Ecto neural progenitor cell (in vitro differentiated cells): ENCODE data around the gene GLI3.

Experiments used
- DNase-seq: peaks from one replicate; pipeline ENCODE4 v3.0.0-alpha.2; 2018; ENCODE audit warnings: low spot score

The GLI3 gene

GRCh38 chr7:41971640-41972187 lies 265.3 kb downstream of the GLI3 start:
- DNase-seq: no peak

GRCh38 chr7:41970941-41971340 lies 266.1 kb downstream of the GLI3 start:
- no peak for DNase-seq

- DNase-seq: no peak
These were observed 267.4 kb downstream of the GLI3 start for GRCh38 chr7:41969561-41970105.

- DNase-seq: no peak
These were observed 269.9 kb downstream of the GLI3 start for GRCh38 chr7:41967156-41967555.

GRCh38 chr7:41965951-41966505 lies 271.0 kb downstream of the GLI3 start:
- DNase-seq: no peak

- no peak for DNase-seq
These were observed 271.9 kb downstream of the GLI3 start for GRCh38 chr7:41964849-41965745.

GRCh38 chr7:41964183-41964753 lies 272.7 kb downstream of the GLI3 start:
- no peak for DNase-seq

GRCh38 chr7:41956705-41957104 lies 280.3 kb downstream of the GLI3 start:
- DNase-seq: no peak

DNA sequence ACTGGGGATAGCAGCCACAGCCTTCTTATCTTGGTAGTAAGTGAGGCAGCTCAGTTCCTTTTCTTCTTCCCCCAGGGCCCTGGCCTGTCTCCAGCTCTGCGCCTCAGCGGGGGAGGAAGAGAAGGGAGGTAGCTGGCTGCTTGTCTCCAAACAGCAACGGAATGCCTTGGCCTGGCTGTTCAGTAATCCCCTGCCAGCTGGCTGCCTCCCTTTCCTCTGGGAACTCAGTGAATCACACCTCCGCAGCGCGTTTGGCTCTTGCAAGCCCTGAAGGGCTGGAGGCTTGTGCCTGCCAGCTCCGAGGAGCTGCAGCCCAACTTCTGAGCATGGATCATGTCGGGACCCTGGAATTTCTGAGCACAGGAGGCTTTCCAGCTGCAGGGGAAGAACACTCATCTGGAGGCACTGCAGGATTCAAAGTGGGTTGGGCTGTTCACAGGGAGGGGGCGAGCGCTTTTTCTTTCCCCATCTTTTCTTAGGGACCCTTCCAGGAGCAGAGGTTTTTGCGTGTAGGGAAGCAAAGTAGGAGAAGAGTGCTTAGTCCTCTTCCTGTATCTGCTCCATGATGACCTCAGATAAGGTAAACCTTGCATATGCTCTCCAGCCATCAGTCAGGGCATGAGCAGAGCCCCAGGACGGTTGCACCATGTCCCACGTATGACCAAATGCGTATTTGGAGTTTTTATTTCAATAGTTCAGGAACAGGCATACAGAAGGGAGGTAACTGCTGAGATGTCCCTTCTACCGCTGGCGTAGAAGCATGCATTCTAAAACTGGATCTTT lies 280.9 kb downstream of the GLI3 start:
- peak; percentile 85 for DNase-seq

- DNase-seq: no peak
These were observed 281.6 kb downstream of the GLI3 start for GRCh38 chr7:41955451-41955850.

- DNase-seq: no peak
These were observed 282.0 kb downstream of the GLI3 start for GRCh38 chr7:41954976-41955375.

DNA sequence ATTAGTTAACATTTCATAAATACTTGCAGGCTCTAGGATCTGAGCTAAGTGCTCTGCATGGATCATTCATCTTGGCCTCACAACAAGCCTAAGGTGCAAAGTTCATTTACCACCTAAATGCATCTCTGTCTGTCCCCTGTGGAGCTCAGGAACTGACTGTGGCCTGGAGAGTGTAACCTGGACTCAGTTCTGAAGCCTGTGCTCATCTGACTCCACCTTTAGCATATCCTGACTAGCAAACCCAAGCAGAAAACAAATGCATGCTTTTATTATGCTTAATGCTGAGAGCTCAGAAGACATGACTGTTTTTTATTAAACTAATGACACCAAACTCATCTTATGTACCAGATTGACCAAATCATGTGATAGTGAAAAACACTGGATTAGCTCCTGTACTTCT lies 288.5 kb downstream of the GLI3 start:
- DNase-seq: no peak

DNA sequence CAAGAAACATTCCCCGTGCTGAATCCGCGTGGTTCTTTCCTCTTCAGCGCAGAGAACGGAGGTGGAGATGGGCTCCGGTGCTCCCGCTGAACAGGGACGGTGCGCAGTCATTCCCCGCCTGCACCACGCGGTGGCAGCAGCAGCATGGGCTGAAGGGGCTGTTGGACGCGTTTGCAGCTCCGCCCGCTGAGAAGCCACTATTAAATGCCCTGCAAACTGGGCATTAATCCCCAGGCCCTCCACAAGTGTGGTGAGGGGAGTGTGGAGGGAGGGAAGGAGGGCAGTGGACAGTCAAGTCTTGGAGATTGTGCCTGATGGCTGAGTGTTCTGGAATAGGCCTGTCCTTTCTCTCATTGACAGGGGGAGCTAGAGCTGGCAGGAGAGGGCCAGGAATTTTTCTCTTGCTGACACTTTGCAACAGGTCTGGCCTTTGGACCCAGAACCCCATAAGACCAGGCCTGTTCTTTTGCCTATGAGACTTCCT lies 293.9 kb downstream of the GLI3 start:
- peak; percentile 90 for DNase-seq

DNA sequence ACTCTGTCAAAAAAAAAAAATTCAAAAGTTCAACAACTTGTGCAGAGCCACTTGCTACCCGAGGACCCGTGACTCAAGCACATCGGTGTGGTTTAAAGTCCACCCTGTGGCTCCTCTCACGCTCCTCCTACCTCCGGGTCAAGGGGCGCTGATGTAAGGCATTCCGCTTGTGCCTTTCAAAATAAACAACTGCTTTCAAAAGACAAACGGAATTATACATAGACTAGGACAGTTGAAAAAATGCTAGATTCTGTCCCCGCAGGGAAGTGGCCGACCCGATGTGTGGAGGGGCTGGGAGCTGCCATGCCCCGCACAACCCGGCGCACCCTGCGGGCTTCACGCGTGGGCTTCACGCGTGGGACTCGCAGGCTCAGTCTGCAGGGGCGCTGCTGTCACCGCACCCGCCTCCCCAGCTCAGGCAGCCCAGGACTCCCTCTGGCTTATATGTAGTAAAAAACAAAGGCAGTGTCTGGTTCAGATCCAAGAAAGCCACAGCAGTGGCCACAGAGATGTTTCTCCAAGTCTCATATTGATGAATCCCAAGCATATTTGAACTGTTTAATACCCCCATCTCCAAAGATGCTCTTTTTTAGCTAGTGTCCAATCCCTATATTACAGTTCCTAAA lies 294.4 kb downstream of the GLI3 start:
- DNase-seq: peak; percentile 50

DNA sequence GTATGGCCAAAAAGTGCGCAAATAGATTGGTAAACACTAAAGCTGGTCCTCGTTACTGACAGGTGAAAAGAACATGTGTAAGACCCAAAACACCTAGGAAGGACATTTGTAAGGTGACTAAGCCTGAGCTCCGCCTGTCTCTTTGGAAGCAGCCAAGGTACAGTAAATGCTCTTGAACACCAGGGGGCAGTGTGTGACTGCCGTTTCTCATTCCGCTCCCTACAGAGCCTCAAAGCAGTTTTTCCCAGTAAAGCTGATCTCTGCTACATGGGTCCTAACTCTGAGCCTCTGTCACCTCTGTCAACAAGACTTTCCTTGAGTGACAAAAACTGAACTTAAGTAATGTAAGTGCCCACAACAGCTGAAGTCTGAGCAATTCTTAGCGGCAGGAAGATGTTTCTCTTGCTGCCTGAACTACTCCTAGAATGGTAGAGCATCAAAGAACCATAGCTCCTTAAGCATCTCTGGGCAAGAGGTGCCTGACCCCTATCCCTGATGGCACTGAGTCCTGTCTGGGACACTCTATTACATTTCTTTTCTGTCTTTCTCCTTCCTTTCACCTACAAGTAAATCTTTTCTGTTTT lies 296.2 kb downstream of the GLI3 start:
- DNase-seq: peak; percentile 78

- no peak for DNase-seq
These were observed 298.6 kb downstream of the GLI3 start for GRCh38 chr7:41938371-41938770.

DNA sequence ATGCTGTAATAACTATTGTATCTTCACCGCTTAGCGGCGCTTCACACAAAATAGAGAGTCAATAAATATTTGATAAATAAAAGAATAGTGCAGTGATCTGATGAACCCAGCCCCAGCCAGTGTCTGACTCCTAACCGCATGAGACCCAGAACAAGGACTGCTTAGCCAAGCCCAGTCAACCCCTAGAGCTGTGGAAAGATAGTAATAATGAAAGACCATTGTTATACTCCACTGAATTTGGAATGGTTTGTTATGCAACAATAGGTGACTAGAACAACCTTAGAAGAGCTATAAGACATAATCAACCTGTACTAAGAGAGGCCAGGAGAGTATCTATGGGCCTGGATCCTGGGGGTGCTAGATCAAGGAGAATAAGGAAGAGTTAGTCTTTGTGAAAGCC lies 303.6 kb downstream of the GLI3 start:
- no peak for DNase-seq

GRCh38 chr7:41931263-41931646 lies 305.8 kb downstream of the GLI3 start:
- DNase-seq: no peak

DNA sequence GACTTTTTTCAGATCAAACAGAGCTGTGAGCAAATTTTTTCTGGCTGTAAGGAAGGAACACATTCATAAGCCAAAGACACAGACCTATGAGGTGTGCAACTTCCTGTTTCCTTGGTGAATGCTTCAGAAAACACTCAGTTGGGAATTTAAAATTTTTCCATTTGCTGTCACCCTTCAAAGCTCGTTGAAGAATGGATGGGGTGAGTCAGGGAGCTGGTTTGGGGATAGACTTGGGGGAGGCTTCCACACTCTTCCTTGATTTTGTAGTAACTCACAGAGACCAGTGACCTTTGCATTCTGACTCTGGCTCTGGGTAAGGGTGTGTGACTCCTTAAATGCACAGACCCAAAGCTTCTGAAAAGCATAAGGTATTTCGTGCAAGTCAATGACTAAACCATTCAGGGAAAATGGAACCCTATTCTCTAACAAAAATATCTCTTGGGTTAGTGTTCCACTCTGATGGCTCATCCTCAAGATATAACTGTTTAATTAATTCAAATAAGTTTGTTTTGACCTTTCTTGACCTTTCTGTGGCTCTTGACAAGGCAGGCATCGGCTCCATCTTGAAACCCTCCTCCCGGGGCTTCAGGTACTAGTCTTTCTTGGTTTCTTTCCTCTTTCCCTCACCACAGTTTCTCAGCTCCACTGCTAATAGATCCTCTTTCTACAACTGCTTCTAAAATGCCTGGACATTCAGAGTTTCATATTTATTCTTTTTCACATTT lies 306.3 kb downstream of the GLI3 start:
- DNase-seq: no peak

DNA sequence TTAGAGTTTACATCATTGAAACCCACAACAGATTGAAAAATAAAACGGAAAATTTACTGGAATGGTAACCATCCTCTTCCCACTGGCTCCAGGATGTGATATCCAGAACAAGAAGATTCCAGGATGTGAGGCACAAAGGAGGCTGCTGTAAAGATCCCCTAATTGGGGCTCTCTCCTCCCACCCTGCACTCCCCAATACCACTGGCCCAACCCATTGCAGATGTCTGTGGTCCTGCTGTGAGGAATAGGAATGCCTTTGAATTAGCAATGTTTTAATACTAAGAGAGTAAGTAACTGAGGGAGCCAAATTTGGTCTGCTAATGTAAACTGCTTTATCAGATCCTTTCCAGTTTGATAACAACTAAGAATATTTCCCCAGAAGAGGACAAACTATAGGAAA lies 308.2 kb downstream of the GLI3 start:
- no peak for DNase-seq
